Measurements from ENCODE around the gene ZC3H13.

GRCh38 chr13:46082324-46082723 is 29.8 kb upstream of the ZC3H13 start:
- TF ChIP-seq CTCF (IDR thresholded peaks at IDR 0.05; ENCODE audit: insufficient read depth, low read length) (no peak), GABPA (IDR thresholded peaks at IDR 0.05; ENCODE audit: low read depth) (no peak), SPI1 (IDR thresholded peaks at IDR 0.05; ENCODE audit: borderline replicate concordance, low read depth) (no peak), REST (IDR thresholded peaks at IDR 0.05; ENCODE audit: insufficient replicate concordance, low read depth) (no peak)
